Activated naive CD4-positive, alpha-beta T cell treated with anti-CD3 and anti-CD28 coated beads, Interleukin-2, amount 50 U/mL, for 24 hours (primary cell): ENCODE data around the gene HNRNPLL.

ENCODE experiments used
- H3K27ac Mint-ChIP-seq: one replicate; pipeline ENCODE4 v1.8.0; 2021; ENCODE audit warnings: mild to moderate bottlenecking, mixed read lengths
- H3K27me3 Mint-ChIP-seq: one replicate; pipeline ENCODE4 v1.8.0; 2021; ENCODE audit warnings: mixed read lengths
- H3K36me3 Mint-ChIP-seq: one replicate; pipeline ENCODE4 v1.8.0; 2021; ENCODE audit warnings: mixed read lengths
- H3K4me1 Mint-ChIP-seq: one replicate; pipeline ENCODE4 v1.8.0; 2021; ENCODE audit warnings: mixed read lengths
- H3K4me3 Mint-ChIP-seq: one replicate; pipeline ENCODE4 v1.8.0; 2021; ENCODE audit warnings: mild to moderate bottlenecking, mixed read lengths
- H3K9me3 Mint-ChIP-seq: one replicate; pipeline ENCODE4 v1.8.0; 2021; ENCODE audit warnings: mixed read lengths

HNRNPLL gene

DNA sequence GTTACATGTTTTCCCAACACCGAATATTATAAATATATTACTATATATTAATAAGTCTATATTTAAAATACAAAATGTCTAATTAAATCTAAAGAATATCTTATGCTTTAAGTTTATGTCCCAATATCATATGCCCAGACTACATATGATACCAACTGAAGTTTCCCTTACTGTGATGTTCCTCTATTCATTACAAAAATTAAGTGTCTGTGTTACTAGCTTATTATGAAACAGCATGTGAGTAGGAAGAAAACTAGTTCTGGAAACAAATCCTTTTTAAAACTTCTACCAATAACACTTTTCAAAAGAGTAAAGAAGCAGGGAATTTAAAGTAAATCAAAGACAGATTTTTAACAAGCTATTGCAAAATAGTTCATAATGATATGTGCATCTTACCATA is 17.8 kb downstream of the HNRNPLL start:
- no peaks in the 10 kb centered on the region for H3K9me3 Mint-ChIP-seq
- H3K36me3 Mint-ChIP-seq: peaks cover 6% of the 10 kb centered on the region

DNA sequence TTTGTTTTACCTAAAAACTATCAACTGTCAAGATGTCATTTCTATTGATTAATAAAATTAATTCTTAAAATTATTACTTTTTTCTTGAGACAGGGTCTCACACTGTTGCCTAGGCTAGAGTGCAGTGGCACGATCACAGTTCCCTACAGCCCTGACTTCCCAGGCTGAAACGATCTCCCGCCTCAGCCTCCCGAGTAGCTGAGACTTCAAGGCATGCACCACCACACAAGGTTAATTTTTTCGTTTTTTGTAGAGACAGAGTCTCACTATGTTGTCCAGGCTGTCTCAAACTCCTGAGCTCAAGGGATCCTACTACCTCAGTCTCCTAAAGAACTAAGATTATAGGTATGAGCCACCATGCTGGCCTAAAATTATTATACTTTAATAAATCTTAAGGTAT is 18.7 kb downstream of the HNRNPLL start:
- H3K4me1 Mint-ChIP-seq: peaks cover 24% of the 10 kb centered on the region
- no peaks in the 10 kb centered on the region for H3K9me3 Mint-ChIP-seq
- no peaks in the 10 kb centered on the region for H3K27me3 Mint-ChIP-seq
- no peak overlapping the region for H3K27ac Mint-ChIP-seq
- peaks cover 5% of the 10 kb centered on the region for H3K36me3 Mint-ChIP-seq
- H3K4me3 Mint-ChIP-seq: no peak overlapping the region

More for the DNA sequence above, 17.8 kb downstream of the HNRNPLL start:
- H3K27ac Mint-ChIP-seq: no peak overlapping the region
- H3K4me1 Mint-ChIP-seq: peaks cover 32% of the 10 kb centered on the region
- H3K4me3 Mint-ChIP-seq: no peak overlapping the region
- H3K27me3 Mint-ChIP-seq: no peaks in the 10 kb centered on the region

DNA sequence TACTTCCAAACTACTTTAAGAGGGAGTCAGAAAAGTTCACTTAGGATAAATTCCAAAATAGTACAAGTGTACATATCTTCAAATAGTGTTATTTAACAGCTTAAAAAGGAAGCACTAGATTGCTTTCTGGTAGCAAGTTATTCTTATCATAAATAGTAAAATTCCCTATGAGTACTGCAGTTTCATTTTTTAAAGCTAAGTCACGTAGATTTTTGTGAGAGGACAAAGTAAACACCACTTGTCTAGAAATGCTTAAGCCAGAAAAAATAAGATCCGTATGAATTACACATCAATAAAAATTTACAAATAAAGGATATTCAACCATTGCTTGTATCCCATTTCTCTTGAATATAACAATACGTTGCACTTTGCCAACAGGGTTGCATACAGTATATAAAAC is 19.2 kb downstream of the HNRNPLL start:
- no peaks in the 10 kb centered on the region for H3K27me3 Mint-ChIP-seq
- no peak overlapping the region for H3K4me3 Mint-ChIP-seq
- H3K27ac Mint-ChIP-seq: no peak overlapping the region
- H3K9me3 Mint-ChIP-seq: no peaks in the 10 kb centered on the region
- H3K4me1 Mint-ChIP-seq: peaks cover 21% of the 10 kb centered on the region
- H3K36me3 Mint-ChIP-seq: peaks cover 5% of the 10 kb centered on the region

DNA sequence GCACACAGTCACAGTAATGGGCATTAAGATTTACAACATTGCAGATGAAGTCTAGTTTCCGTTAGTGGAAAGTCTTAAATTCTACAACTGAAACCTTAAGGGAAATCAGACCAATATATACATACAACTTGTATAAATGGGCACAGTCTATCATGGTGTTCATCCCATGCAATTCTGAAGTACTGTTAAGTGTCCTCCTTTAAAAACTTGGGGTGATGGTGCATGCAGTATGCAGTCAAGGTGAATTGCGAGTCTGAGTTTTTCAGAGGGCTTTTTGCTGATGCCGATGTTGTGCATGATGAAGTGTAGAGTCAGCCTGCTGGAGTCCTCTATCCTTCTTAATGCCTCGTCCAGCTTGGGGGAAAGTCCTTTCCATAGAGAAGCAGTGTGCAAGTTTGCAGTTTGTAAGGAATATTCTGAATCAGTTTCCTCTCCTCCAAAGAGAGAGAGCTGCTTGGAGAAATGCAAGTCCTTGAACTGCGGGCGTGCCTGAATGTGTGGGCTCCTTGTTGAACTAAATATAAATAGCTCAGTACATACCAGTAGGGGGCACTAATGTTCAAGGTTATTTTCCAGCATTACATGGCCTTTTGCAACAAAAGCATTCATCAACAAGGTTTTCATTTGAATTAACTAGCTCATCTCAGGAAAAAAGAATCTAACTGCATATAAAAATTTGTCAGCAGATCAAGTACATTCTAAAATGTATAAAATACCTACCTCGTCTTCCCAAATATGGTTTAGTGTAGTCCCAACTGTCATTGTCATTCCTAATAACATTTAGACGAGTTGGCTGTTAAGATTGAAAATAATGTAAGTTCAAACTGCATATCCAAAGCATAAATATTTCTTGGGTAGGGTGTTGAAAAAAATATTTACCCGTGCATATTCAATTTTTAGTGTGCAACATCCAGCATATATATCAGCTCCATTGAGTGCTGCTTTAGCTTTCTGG is 21.3 kb downstream of the HNRNPLL start:
- no peak overlapping the region for H3K4me3 Mint-ChIP-seq
- H3K36me3 Mint-ChIP-seq: peaks cover 9% of the 10 kb centered on the region
- H3K27me3 Mint-ChIP-seq: no peaks in the 10 kb centered on the region
- H3K9me3 Mint-ChIP-seq: no peaks in the 10 kb centered on the region
- peaks cover 11% of the 10 kb centered on the region for H3K4me1 Mint-ChIP-seq
- no peak overlapping the region for H3K27ac Mint-ChIP-seq

DNA sequence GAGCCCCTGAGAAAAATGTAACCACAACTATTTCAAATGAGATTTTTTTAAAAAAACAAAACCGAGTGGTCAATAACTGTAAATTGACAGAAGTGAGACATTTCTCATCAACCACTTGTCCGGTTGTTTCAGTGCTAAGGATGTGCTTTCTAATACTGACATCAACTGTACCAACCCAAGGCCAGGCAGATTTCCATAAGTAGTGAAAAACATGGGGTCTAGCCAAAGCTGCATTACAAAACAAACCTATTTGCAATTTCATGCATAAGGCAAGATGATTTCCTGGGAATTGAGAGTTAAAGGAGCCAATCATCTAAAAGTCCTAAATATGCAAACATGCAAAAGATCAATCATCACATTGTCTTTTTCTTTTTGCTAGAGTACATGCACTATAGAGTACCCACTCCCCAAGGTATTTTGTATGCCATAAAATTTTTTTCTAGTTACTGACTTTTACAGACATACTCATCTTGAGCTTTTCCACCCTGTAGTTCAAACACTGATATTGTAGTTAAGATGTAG is 22.6 kb downstream of the HNRNPLL start:
- no peaks in the 10 kb centered on the region for H3K9me3 Mint-ChIP-seq
- H3K4me3 Mint-ChIP-seq: no peak overlapping the region
- H3K27me3 Mint-ChIP-seq: no peaks in the 10 kb centered on the region
- H3K4me1 Mint-ChIP-seq: peaks cover 7% of the 10 kb centered on the region
- no peak overlapping the region for H3K27ac Mint-ChIP-seq
- H3K36me3 Mint-ChIP-seq: peaks cover 12% of the 10 kb centered on the region

DNA sequence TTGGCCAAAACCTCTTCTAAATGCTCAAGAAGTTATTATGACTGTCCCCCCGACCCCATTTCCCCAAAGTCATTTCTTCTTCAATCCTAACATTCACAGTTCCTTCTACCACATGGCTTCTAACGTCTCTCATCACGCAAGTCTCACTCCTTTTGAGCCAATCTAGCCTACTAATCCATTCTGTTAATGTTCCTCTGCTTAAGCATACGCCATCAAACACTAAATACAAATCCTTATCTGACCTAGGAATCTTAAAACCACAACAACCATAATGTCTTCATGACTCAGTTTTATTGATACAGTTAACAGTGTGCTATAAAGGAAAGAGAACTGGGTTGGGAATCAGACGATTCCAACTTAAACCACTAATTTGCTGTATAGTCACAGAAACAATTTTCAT is 23.9 kb downstream of the HNRNPLL start:
- no peaks in the 10 kb centered on the region for H3K27me3 Mint-ChIP-seq
- H3K4me3 Mint-ChIP-seq: no peak overlapping the region

DNA sequence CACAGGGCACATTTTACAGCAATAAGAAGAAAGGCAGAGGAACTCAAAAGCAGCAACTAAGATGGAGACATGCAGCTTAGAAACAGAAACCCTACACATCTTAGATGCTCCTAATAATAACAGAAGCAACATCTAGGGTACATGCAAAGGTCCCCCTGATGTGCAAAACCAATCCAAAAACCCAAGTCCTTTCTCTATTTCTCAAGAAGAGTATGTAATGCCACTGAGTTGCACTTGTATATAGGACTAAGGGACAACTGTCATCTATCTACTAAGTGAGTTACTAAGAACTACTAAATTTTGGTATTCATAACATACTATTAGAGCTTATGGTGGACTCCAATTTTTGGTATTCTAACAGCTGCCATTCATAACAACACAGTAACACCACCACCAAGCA is 28.4 kb downstream of the HNRNPLL start:
- Mint-ChIP-seq H3K36me3 (peaks cover 14% of the 10 kb centered on the region), H3K27me3 (no peaks in the 10 kb centered on the region), H3K9me3 (no peaks in the 10 kb centered on the region), H3K4me3 (no peak overlapping the region), H3K27ac (no peak overlapping the region), H3K4me1 (peaks cover 10% of the 10 kb centered on the region)

More for the DNA sequence above, 23.9 kb downstream of the HNRNPLL start:
- Mint-ChIP-seq H3K9me3 (no peaks in the 10 kb centered on the region), H3K4me1 (peaks cover 7% of the 10 kb centered on the region), H3K36me3 (peaks cover 12% of the 10 kb centered on the region), H3K27ac (no peak overlapping the region)

DNA sequence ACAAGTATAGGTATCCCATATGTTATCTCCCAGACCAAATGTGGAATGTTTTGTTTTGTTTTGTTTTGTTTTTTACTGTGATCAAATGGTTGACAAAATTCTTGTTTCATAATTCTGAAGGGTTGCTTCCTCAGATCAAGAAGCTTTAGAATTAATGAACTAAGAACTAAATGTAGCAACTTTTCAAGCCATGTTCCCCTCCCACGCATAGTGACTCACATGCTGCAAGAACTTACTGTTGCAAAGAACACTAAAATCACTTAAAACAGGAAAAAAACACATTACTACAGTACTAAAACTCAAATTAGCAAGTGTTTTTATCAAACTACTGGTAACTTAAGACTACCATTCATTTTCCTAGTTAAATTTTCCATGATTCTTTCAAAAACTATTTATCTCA is 30.6 kb downstream of the HNRNPLL start:
- Mint-ChIP-seq H3K4me1 (peaks cover 10% of the 10 kb centered on the region), H3K27me3 (no peaks in the 10 kb centered on the region), H3K4me3 (peak overlapping the region; percentile 53), H3K27ac (peak overlapping the region; percentile 43), H3K9me3 (no peaks in the 10 kb centered on the region), H3K36me3 (peaks cover 16% of the 10 kb centered on the region)

DNA sequence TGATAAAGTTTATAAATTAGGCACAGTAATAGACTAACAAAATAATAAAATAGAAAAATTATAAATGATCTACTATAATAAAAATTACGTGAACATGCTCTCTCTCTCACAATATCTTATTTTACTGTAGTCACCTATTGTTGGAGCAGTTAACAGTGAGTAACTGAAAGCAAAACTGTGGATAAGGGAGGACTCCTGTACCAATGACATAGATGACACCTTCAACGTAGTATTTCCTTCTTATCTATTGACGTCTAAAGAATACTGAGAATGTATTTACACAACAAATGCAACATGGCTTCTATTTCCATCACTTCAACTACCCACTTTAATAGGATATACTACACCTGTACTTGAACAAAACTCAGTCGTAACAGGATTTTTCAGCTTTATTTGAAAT is 31.5 kb downstream of the HNRNPLL start:
- Mint-ChIP-seq H3K9me3 (no peaks in the 10 kb centered on the region), H3K27me3 (no peaks in the 10 kb centered on the region), H3K36me3 (peaks cover 13% of the 10 kb centered on the region), H3K4me1 (peaks cover 10% of the 10 kb centered on the region), H3K4me3 (no peak overlapping the region), H3K27ac (no peak overlapping the region)

DNA sequence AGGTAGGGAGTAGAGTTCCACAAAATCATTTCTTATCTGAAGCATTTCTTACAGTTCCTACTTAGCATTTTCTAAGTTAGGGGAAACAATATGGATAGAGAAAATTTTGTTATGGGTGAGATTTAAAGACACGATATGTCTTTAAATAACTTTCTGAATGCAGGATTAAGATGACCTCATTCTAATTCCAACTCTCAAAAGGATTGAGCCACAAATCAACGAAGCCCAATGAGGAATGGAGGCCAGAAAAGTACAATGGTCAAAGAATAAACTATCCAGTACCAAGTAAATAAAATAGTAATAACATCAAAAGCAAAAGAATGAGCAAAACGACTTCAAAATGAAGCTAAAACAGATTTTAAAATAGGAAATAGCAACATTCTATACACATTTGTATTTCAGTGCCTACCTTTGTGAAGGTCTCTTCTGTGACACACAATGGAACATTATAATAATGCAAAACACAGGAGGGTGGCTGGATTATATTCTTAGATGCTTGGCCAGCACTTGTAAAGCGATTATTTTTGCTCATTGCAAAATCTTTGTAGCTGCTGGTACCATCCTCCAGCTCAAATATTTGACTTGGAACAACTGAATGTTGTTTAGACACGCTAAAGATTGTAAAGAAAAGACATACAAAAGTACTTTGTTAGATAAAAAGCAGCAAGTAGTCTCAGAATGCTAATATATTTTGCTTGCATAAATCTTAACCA is 33.8 kb downstream of the HNRNPLL start:
- H3K4me3 Mint-ChIP-seq: no peak overlapping the region
- peaks cover 14% of the 10 kb centered on the region for H3K36me3 Mint-ChIP-seq
- H3K27ac Mint-ChIP-seq: no peak overlapping the region
- no peaks in the 10 kb centered on the region for H3K9me3 Mint-ChIP-seq
- no peaks in the 10 kb centered on the region for H3K27me3 Mint-ChIP-seq
- H3K4me1 Mint-ChIP-seq: peaks cover 10% of the 10 kb centered on the region

DNA sequence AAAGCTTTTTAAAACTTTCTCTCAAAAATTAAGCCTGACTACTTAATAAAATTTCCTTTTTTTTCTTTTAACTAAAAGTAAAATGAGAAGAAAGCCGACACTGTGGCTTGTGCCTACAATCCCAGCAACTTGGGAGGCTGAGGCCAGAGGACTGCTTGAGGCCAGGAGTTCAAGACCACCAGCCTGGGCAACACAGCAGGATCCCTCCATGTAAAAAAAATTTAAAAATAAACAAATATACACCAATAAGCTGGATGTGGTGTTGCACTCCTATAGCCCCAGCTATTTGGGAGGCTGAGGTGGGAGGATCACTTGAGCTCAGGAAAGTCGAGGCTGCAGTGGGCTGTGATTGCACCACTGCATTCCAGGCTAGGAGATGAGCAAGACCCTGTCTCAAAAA is 37.4 kb downstream of the HNRNPLL start:
- H3K27ac Mint-ChIP-seq: no peak overlapping the region
- H3K27me3 Mint-ChIP-seq: no peaks in the 10 kb centered on the region
- H3K9me3 Mint-ChIP-seq: no peaks in the 10 kb centered on the region
- no peaks in the 10 kb centered on the region for H3K4me1 Mint-ChIP-seq
- H3K4me3 Mint-ChIP-seq: no peak overlapping the region
- peaks cover 15% of the 10 kb centered on the region for H3K36me3 Mint-ChIP-seq

DNA sequence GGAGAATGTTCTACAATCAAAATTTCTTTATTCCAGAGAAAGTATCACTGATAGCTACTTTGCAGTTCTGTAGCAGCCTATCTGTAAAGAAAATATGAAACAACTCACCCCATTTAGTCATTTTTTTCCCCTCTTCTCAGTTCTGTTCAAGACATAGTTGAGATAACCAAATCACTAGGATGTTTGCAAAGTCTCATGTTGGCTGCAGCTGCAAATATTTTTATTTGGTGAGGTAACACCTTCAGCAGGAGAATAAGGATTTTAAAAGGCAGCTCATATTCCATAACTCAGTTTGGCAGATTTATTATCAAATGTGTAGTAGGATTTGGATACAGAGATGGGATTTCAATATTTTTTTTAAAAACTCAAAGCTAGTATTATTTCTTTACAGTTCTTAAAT is 41.0 kb downstream of the HNRNPLL start:
- Mint-ChIP-seq H3K4me3 (no peak overlapping the region), H3K9me3 (no peaks in the 10 kb centered on the region), H3K27me3 (no peaks in the 10 kb centered on the region), H3K36me3 (peaks cover 9% of the 10 kb centered on the region), H3K4me1 (no peaks in the 10 kb centered on the region), H3K27ac (no peak overlapping the region)

DNA sequence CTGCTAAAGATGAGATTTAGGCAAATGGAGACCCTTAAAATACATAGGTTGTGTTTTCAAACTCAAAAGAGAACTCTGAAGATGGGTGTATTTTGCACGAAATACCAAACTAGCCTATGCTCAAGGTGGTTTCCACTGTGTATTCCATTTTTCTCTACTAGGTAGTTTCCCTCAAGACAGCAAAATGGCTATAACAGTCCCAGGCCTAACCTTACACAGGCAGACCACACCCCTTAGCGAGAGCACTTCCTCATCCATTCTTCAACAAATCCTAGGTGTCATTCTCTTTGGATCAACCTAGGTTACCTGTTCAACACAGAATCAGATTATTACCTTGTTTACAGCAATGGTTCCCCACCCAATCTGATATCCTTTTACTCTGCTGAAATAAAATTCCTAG is 42.6 kb downstream of the HNRNPLL start:
- no peaks in the 10 kb centered on the region for H3K9me3 Mint-ChIP-seq
- peaks cover 6% of the 10 kb centered on the region for H3K36me3 Mint-ChIP-seq

DNA sequence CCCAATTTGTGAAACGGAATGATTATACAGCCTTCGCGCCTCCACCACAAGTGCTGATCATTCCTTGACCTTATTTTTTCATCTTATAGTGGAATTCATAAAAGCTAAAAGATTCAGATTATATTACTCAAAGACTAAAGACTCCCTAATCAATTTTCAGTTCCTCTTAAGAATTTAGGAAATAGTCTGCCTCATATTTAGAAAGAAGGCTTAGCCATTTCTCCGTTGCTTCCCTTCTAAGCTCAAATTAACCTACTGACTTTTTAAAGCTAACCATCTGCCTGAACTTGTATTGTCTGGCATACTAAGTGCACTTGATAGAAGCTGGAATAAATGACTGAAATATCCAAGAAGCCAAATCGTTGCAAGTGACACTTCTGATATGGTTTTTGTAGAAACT is 44.7 kb downstream of the HNRNPLL start:
- H3K36me3 Mint-ChIP-seq: peaks cover 6% of the 10 kb centered on the region
- no peak overlapping the region for H3K4me3 Mint-ChIP-seq
- H3K9me3 Mint-ChIP-seq: no peaks in the 10 kb centered on the region
- H3K27me3 Mint-ChIP-seq: no peaks in the 10 kb centered on the region
- H3K4me1 Mint-ChIP-seq: no peaks in the 10 kb centered on the region
- no peak overlapping the region for H3K27ac Mint-ChIP-seq

More for the DNA sequence above, 42.6 kb downstream of the HNRNPLL start:
- Mint-ChIP-seq H3K27me3 (no peaks in the 10 kb centered on the region), H3K27ac (no peak overlapping the region), H3K4me1 (no peaks in the 10 kb centered on the region), H3K4me3 (no peak overlapping the region)

DNA sequence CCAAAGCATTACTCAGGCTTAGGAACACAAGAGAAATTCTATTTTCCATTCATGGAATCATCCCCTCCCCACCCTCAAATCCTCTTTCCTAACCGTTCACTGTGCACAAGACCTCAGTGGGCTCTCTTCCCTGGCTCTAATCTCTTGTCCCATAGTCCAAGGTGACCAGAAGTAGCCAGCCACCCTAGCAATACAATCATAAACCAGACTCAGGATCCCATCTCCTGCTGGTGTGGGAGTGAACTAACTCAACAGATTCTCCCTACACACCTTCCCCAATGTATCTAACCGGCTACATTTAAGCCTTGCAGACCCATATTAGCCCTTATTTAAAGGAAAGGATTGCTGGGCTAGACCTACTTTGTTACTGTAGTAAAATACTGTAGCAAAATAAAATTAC is 45.5 kb downstream of the HNRNPLL start:
- Mint-ChIP-seq H3K4me1 (peaks cover 6% of the 10 kb centered on the region), H3K9me3 (no peaks in the 10 kb centered on the region), H3K27me3 (no peaks in the 10 kb centered on the region), H3K27ac (no peak overlapping the region), H3K36me3 (peaks cover 6% of the 10 kb centered on the region), H3K4me3 (no peak overlapping the region)
